CD4-positive, CD25-positive, alpha-beta regulatory T cell (primary cell): ENCODE results near the gene OR9Q1. TPM values are rescaled to one million over a fixed set of nuclear protein-coding genes. Genes with fewer than 3 reads are reported as not detected.

ENCODE experiments used
- ATAC-seq, 2 donors: fragments of 150-1000 bp; cut with Tn5 transposase; one replicate each; pipeline ENCODE4 v1.10.0; 2021; ENCODE audit warnings: low read depth in 2 of 2, moderate number of reproducible peaks in 2 of 2, moderate library complexity in 1 of 2
- DNase-seq, 3 donors: peaks; one replicate each; pipeline versions ENCODE4 v3.0.0 to v3.0.0-alpha.2; 2012 to 2022; ENCODE audit warnings: mixed read lengths in 1 of 3
- H3K27ac ChIP-seq: one replicate; pipeline ENCODE4 v1.7.0; 2013; ENCODE audit warnings: mild to moderate bottlenecking, low read length; ENCODE audit not compliant: insufficient read depth, poor library complexity, severe bottlenecking
- H3K27me3 ChIP-seq: one replicate; pipeline ENCODE4 v1.7.0; 2013; ENCODE audit warnings: low read length; ENCODE audit not compliant: control insufficient read depth, insufficient read depth
- H3K36me3 ChIP-seq: one replicate; pipeline ENCODE4 v1.7.0; 2013; ENCODE audit warnings: mild to moderate bottlenecking, low read length, moderate library complexity; ENCODE audit not compliant: control insufficient read depth, insufficient read depth
- H3K4me1 ChIP-seq: 2 replicates; pipeline ENCODE4 v1.7.0; 2013; ENCODE audit warnings: mild to moderate bottlenecking, low read length; ENCODE audit not compliant: insufficient read depth, control insufficient read depth, poor library complexity, severe bottlenecking
- H3K4me3 ChIP-seq: one replicate; pipeline ENCODE4 v1.7.0; 2013; ENCODE audit warnings: low read depth, mild to moderate bottlenecking, low read length, moderate library complexity
- H3K9me3 ChIP-seq, 2 experiments: 1 replicate in 1 of 2; 2 replicates in 1 of 2; pipeline ENCODE4 v1.7.0; 2013; ENCODE audit warnings: low read length in 2 of 2, mild to moderate bottlenecking in 1 of 2, moderate library complexity in 1 of 2; ENCODE audit not compliant: control insufficient read depth in 2 of 2
- H3K27ac Mint-ChIP-seq, 3 donors: one replicate each; pipeline ENCODE4 v1.8.0; 2020 to 2022; ENCODE audit warnings: mild to moderate bottlenecking in 3 of 3, mixed read lengths in 3 of 3, moderate library complexity in 2 of 3
- H3K27me3 Mint-ChIP-seq: one replicate; pipeline ENCODE4 v1.8.0; 2022; ENCODE audit warnings: mild to moderate bottlenecking, mixed read lengths
- H3K36me3 Mint-ChIP-seq: one replicate; pipeline ENCODE4 v1.8.0; 2020; ENCODE audit warnings: mixed read lengths
- H3K4me1 Mint-ChIP-seq, 4 donors: one replicate each; pipeline ENCODE4 v1.8.0; 2020 to 2022; ENCODE audit warnings: mixed read lengths in 4 of 4, mild to moderate bottlenecking in 1 of 4
- H3K4me3 Mint-ChIP-seq, 4 donors: one replicate each; pipeline ENCODE4 v1.8.0; 2020 to 2022; ENCODE audit warnings: mild to moderate bottlenecking in 4 of 4, mixed read lengths in 4 of 4, moderate library complexity in 3 of 4
- H3K9me3 Mint-ChIP-seq, 7 donors: one replicate each; pipeline ENCODE4 v1.8.0; 2020 to 2022; ENCODE audit warnings: mixed read lengths in 7 of 7, mild to moderate bottlenecking in 3 of 7, moderate library complexity in 2 of 7
- polyA plus RNA-seq, 4 donors: library from polyadenylated mRNA; unstranded; fragments of 300-500 nt; fragmentation: Illumina TruSeq; gene quantifications; one replicate each; pipeline ENCODE4 v1.2.3, GENCODE V29; 2021
- total RNA-seq: library from RNA; stranded (reverse); gene quantifications from one replicate; pipeline ENCODE4 v1.2.3, GENCODE V29; 2022

The OR9Q1 gene
- total and polyA plus RNA-seq, 5 donors from 2014 or later: not detected

GRCh38 chr11:58039589-58039988, 15.9 kb downstream of the OR9Q1 start:
- H3K9me3 Mint-ChIP-seq: peaks cover 0 to 21% (median 6%) of the 10 kb centered on the region in 7 donors
- H3K9me3 ChIP-seq: no peaks in the 10 kb centered on the region

DNA sequence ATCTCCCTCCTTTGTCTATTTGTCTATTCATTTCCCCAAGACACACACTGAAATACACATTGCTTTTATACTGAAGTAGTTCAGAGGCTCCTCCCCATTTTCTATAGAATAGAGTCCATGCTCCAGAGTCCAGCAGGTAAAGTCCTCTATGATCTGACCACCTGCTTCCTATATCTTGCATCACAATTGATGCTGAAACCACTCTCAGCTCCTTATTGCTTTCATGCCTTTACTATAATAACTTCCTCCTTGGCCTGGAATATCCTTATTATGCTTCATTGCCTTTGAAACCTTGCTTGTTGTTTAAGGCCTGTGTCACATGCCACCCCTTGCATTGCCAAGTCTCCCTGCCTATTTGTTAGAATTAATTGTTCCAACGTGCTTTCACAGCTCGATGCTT, 19.7 kb downstream of the OR9Q1 start:
- Histone ChIP-seq H3K27me3 (no peaks in the 10 kb centered on the region), H3K4me3 (no peak overlapping the region), H3K9me3 (no peaks in the 10 kb centered on the region), H3K27ac (no peak overlapping the region), H3K4me1 (no peaks in the 10 kb centered on the region), H3K36me3 (no peaks in the 10 kb centered on the region)
- ATAC-seq: no peak
- no peaks in the 10 kb centered on the region for H3K4me1 Mint-ChIP-seq
- H3K27ac Mint-ChIP-seq: no peak overlapping the region
- H3K36me3 Mint-ChIP-seq: no peaks in the 10 kb centered on the region
- H3K4me3 Mint-ChIP-seq: no peak overlapping the region
- H3K9me3 Mint-ChIP-seq: peaks cover 0 to 7% (median 2%) of the 10 kb centered on the region in 7 donors
- no peaks in the 10 kb centered on the region for H3K27me3 Mint-ChIP-seq
- DNase-seq: no peak

More at GRCh38 chr11:58039589-58039988, 15.9 kb downstream of the OR9Q1 start:
- H3K4me1 Mint-ChIP-seq: no peaks in the 10 kb centered on the region
- no peaks in the 10 kb centered on the region for H3K27me3 Mint-ChIP-seq
- DNase-seq (no peak), ATAC-seq (no peak)
- no peak overlapping the region for H3K4me3 ChIP-seq
- H3K36me3 Mint-ChIP-seq: no peaks in the 10 kb centered on the region
- no peak overlapping the region for H3K27ac Mint-ChIP-seq
- no peaks in the 10 kb centered on the region for H3K36me3 ChIP-seq
- H3K4me3 Mint-ChIP-seq: no peak overlapping the region
- no peak overlapping the region for H3K27ac ChIP-seq
- no peaks in the 10 kb centered on the region for H3K4me1 ChIP-seq
- H3K27me3 ChIP-seq: no peaks in the 10 kb centered on the region

DNA sequence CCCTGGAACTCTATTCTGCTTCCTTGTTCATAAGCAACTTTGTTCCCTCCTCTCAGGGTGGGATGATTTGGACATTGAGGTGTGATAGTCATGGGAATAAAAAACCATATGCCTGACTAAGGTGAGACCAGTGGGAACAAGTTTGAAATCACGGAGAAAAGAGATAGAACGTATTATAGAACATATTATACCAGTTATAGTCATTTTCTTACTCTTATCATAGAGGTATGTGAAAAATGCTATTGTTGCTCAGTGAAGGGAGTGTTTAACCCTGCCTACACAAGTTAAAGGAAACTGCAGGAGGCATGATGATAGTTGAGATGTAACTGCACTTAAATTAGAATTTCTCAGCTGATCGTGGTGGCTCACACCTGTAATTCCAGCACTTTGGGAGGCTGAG, 22.6 kb downstream of the OR9Q1 start:
- Histone ChIP-seq H3K9me3 (no peaks in the 10 kb centered on the region), H3K4me1 (no peaks in the 10 kb centered on the region), H3K36me3 (no peaks in the 10 kb centered on the region), H3K4me3 (no peak overlapping the region), H3K27ac (no peak overlapping the region), H3K27me3 (no peaks in the 10 kb centered on the region)
- peaks cover 0 to 6% (median 2%) of the 10 kb centered on the region in 7 donors for H3K9me3 Mint-ChIP-seq
- H3K27ac Mint-ChIP-seq: no peak overlapping the region
- DNase-seq (no peak), ATAC-seq (no peak)
- no peaks in the 10 kb centered on the region for H3K4me1 Mint-ChIP-seq
- H3K27me3 Mint-ChIP-seq: no peaks in the 10 kb centered on the region
- H3K36me3 Mint-ChIP-seq: no peaks in the 10 kb centered on the region
- no peak overlapping the region for H3K4me3 Mint-ChIP-seq

DNA sequence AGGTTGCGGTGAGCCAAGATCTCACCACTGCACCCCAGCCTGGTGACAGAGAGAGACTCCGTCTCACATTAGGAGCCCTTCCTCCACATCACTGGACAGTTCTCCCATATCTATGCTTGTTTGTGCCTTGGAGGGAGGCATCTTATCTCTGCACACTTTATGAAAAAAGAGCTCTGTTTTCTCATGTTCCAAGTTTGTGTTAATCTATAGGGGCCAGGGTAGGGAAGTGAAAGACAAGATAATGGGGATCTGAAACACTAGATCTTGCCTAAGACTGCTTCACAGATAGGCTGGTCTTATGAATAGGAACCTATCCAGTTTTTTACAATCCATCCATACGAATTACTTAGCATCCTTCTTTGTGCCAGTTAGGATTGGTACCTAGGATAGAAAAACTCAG, 24.1 kb downstream of the OR9Q1 start:
- ATAC-seq (no peak), DNase-seq (no peak)
- no peaks in the 10 kb centered on the region for H3K27me3 Mint-ChIP-seq

GRCh38 chr11:58055806-58056401, 32.2 kb downstream of the OR9Q1 start:
- Mint-ChIP-seq H3K4me1 (no peaks in the 10 kb centered on the region), H3K9me3 (peaks cover 0 to 3% (median 0%) of the 10 kb centered on the region in 7 donors), H3K27ac (no peak overlapping the region), H3K4me3 (no peak overlapping the region), H3K27me3 (peaks cover 5% of the 10 kb centered on the region), H3K36me3 (no peaks in the 10 kb centered on the region)
- Histone ChIP-seq H3K27me3 (peaks cover 3% of the 10 kb centered on the region), H3K27ac (no peak overlapping the region), H3K9me3 (no peaks in the 10 kb centered on the region), H3K4me1 (no peaks in the 10 kb centered on the region), H3K4me3 (no peak overlapping the region), H3K36me3 (no peaks in the 10 kb centered on the region)
- DNase-seq (no peak), ATAC-seq (no peak)

More for the DNA sequence above, 24.1 kb downstream of the OR9Q1 start:
- Mint-ChIP-seq H3K27ac (no peak overlapping the region), H3K36me3 (no peaks in the 10 kb centered on the region), H3K4me1 (no peaks in the 10 kb centered on the region), H3K9me3 (peaks cover 0 to 3% (median 0%) of the 10 kb centered on the region in 7 donors), H3K4me3 (no peak overlapping the region)
- H3K36me3 ChIP-seq: no peaks in the 10 kb centered on the region
- H3K4me3 ChIP-seq: no peak overlapping the region
- H3K9me3 ChIP-seq: no peaks in the 10 kb centered on the region
- H3K4me1 ChIP-seq: no peaks in the 10 kb centered on the region
- H3K27me3 ChIP-seq: no peaks in the 10 kb centered on the region
- no peak overlapping the region for H3K27ac ChIP-seq

DNA sequence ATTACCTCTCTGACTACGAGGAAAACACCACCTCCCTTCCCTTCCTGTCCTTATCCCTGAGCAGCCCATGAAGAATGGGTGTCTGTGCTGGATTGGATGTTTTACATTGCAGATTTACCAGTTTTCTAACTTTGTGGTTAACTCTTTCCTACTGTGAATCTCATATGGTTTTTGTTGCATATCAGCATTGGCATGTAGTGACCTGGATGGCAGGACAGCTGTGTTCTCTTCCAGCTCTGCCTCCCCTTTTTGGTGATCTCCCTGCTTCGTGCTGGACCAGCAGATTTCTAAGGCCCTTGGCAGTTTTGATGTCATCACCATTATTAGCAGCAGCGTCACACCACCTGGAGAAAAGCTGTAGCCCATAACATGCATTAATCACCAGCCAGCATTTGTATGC, 33.8 kb downstream of the OR9Q1 start:
- no peaks in the 10 kb centered on the region for H3K9me3 ChIP-seq
- no peaks in the 10 kb centered on the region for H3K4me1 ChIP-seq
- ATAC-seq (no peak), DNase-seq (no peak)
- H3K4me3 Mint-ChIP-seq: no peak overlapping the region
- H3K36me3 ChIP-seq: no peaks in the 10 kb centered on the region
- H3K4me3 ChIP-seq: no peak overlapping the region
- peaks cover 0 to 3% (median 0%) of the 10 kb centered on the region in 7 donors for H3K9me3 Mint-ChIP-seq
- H3K27ac ChIP-seq: no peak overlapping the region
- peaks cover 5% of the 10 kb centered on the region for H3K27me3 Mint-ChIP-seq
- H3K27me3 ChIP-seq: peaks cover 3% of the 10 kb centered on the region
- H3K4me1 Mint-ChIP-seq: no peaks in the 10 kb centered on the region
- H3K36me3 Mint-ChIP-seq: no peaks in the 10 kb centered on the region
- H3K27ac Mint-ChIP-seq: no peak overlapping the region

GRCh38 chr11:58058276-58059006, 34.8 kb downstream of the OR9Q1 start:
- peaks cover 0 to 3% (median 0%) of the 10 kb centered on the region in 7 donors for H3K9me3 Mint-ChIP-seq
- H3K27ac Mint-ChIP-seq: no peak overlapping the region
- ATAC-seq (no peak), DNase-seq (no peak)
- H3K27me3 Mint-ChIP-seq: peaks cover 5% of the 10 kb centered on the region
- H3K4me1 Mint-ChIP-seq: no peaks in the 10 kb centered on the region
- no peak overlapping the region for H3K4me3 ChIP-seq
- H3K9me3 ChIP-seq: no peaks in the 10 kb centered on the region
- no peaks in the 10 kb centered on the region for H3K36me3 Mint-ChIP-seq
- no peak overlapping the region for H3K4me3 Mint-ChIP-seq
- no peaks in the 10 kb centered on the region for H3K4me1 ChIP-seq
- no peaks in the 10 kb centered on the region for H3K36me3 ChIP-seq
- no peak overlapping the region for H3K27ac ChIP-seq
- peaks cover 3% of the 10 kb centered on the region for H3K27me3 ChIP-seq

DNA sequence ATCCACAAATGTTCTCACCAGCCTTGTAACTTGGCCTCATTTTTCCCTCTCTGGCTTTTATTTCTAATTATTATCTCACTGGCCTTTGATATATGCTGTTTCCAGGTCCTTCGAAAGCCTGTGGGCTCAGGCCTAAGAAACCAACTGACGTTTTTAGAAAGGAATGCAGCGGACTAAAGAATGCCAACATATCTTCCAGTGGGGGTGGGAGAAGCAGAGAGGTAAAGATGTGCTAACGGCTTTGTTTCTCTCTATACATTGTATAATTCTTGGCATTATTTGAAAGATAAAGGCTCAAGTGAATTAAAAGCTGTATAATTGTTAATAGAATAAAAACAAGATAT, 35.3 kb downstream of the OR9Q1 start:
- Mint-ChIP-seq H3K4me3 (no peak overlapping the region), H3K4me1 (no peaks in the 10 kb centered on the region), H3K36me3 (no peaks in the 10 kb centered on the region), H3K27me3 (peaks cover 5% of the 10 kb centered on the region), H3K27ac (no peak overlapping the region), H3K9me3 (peaks cover 0 to 3% (median 0%) of the 10 kb centered on the region in 7 donors)
- no peaks in the 10 kb centered on the region for H3K9me3 ChIP-seq
- DNase-seq: no peak
- H3K27me3 ChIP-seq: peaks cover 3% of the 10 kb centered on the region
- H3K27ac ChIP-seq: no peak overlapping the region
- ATAC-seq: no peak
- H3K4me3 ChIP-seq: no peak overlapping the region
- H3K36me3 ChIP-seq: no peaks in the 10 kb centered on the region
- H3K4me1 ChIP-seq: no peaks in the 10 kb centered on the region
